ENCODE results near the gene HCN4. TPM values are rescaled to one million over a fixed set of nuclear protein-coding genes. Genes with fewer than 3 reads are reported as not detected.

HCN4 gene
- polyA plus RNA-seq, 4 donors = 0.13 to 0.45 (median 0.27) TPM

DNA sequence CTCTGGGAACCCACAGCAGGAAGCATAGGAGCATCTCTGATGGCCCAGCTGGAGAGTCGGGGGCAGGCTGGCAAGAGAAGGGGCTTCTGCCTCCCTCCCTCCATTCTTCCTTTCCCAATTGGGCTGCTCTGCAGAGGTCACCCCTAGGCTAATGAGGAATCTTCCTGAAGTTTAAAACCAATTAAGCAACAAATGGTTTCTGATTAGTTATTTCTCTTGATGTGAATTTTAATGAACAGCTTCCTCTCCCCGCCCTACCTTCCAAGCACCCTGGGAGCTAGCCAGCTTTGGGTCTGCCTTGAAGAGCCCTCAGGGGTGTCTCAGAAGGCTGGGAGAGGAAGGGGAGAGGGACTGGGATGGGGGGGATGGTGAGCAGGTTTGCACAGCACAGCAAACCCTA lies 24.6 kb upstream of the HCN4 start:
- H3K4me3 ChIP-seq (ENCODE audit: low read depth in 1 of 3, low read length in 3 of 3) = no peak overlapping the region
- H3K27ac ChIP-seq (ENCODE audit: low read depth in 1 of 3, low read length in 2 of 3) = no peak overlapping the region
- DNase-seq (no peak), FAIRE-seq (no peak)
- H3K9me3 ChIP-seq (ENCODE audit: control insufficient read depth in 2 of 2, insufficient read depth in 1 of 2, low read depth in 1 of 2, low read length in 1 of 2) = no peaks in the 10 kb centered on the region
- no peaks in the 10 kb centered on the region for H3K27me3 ChIP-seq (ENCODE audit: control insufficient read depth in 3 of 3, insufficient read depth in 3 of 3, low read length in 3 of 3)
- H3K36me3 ChIP-seq (ENCODE audit: control insufficient read depth in 3 of 3, insufficient read depth in 2 of 3, low read depth in 1 of 3, low read length in 3 of 3) = no peaks in the 10 kb centered on the region
- H3K4me1 ChIP-seq (ENCODE audit: control insufficient read depth in 3 of 3, insufficient read depth in 2 of 3, low read depth in 1 of 3, low read length in 2 of 3) = peaks cover 0 to 28% (median 4%) of the 10 kb centered on the region in 3 donors
- WGBS, 3 donors = 77 to 88% (median 79%) methylated on average over 2 of the region's 2 CpGs

DNA sequence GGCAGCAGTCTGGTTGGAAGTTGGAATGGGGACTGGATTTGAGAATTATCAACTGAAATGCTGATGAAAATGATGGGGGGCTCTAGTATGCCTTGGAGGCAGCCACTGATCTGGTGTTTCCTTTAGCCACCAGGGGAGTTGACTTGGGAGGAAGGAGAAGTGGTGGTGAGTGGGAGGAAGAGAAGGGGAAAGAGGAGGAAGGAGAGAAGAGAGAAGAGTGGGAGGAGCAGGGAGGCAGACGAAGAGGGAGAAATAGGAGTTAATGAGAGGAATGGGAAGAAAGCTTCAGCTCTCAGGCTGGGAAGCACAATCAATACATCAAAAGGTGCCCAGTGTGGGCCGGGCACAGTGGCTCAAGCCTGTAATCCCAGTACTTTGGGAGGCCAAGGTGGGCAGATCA lies 23.3 kb upstream of the HCN4 start:
- H3K27me3 ChIP-seq (ENCODE audit: control insufficient read depth in 3 of 3, insufficient read depth in 3 of 3, low read length in 3 of 3) = no peaks in the 10 kb centered on the region
- H3K9me3 ChIP-seq (ENCODE audit: control insufficient read depth in 2 of 2, insufficient read depth in 1 of 2, low read depth in 1 of 2, low read length in 1 of 2) = no peaks in the 10 kb centered on the region
- peaks cover 0 to 37% (median 4%) of the 10 kb centered on the region in 3 donors for H3K4me1 ChIP-seq (ENCODE audit: control insufficient read depth in 3 of 3, insufficient read depth in 2 of 3, low read depth in 1 of 3, low read length in 2 of 3)
- 73 to 85% (median 85%) methylated on average over 2 of the region's 2 CpGs for WGBS, 3 donors
- no peak overlapping the region for H3K27ac ChIP-seq (ENCODE audit: low read depth in 1 of 3, low read length in 2 of 3)
- no peaks in the 10 kb centered on the region for H3K36me3 ChIP-seq (ENCODE audit: control insufficient read depth in 3 of 3, insufficient read depth in 2 of 3, low read depth in 1 of 3, low read length in 3 of 3)
- DNase-seq (no peak), FAIRE-seq (no peak)
- H3K4me3 ChIP-seq (ENCODE audit: low read depth in 1 of 3, low read length in 3 of 3) = no peak overlapping the region

DNA sequence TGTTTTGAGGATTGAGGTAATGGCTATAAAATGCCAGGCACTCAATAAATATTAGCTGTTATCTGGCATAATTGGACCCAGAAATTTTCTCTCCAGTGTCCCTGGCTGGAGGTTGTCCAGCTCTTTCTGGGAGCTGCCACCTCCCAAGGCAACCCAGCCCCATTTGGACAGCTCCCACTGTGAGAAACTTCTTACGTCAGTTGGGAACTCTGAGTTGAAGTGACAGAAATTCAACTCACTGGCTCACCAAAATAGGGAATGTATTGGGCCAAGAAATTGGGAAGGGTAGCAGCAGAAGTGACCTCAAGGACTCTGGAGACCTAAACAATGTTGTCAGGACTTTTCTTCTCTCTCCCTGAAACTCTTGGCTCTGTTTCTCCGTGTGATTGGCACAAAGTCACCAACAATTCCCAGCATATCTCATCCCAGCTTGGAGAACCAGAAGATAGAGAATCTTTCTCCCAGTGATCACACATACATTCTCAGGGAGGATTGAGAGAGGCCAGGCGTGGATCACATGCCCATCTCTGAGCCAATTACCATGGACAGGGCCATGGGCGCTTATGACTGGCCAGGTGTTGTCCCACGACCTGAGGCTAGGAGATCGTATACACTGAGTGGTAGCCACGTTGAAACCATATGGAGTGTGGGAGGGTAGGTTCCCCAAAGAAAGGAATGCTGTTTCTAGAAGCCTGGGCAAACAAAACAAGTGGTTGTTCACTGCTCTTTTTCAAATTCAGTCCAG lies 22.5 kb upstream of the HCN4 start:
- Histone ChIP-seq H3K27ac (ENCODE audit: low read depth in 1 of 3, low read length in 2 of 3) (no peak overlapping the region), H3K27me3 (ENCODE audit: control insufficient read depth in 3 of 3, insufficient read depth in 3 of 3, low read length in 3 of 3) (no peaks in the 10 kb centered on the region), H3K9me3 (ENCODE audit: control insufficient read depth in 2 of 2, insufficient read depth in 1 of 2, low read depth in 1 of 2, low read length in 1 of 2) (no peaks in the 10 kb centered on the region), H3K4me3 (ENCODE audit: low read depth in 1 of 3, low read length in 3 of 3) (no peak overlapping the region), H3K4me1 (ENCODE audit: control insufficient read depth in 3 of 3, insufficient read depth in 2 of 3, low read depth in 1 of 3, low read length in 2 of 3) (peaks cover 0 to 37% (median 4%) of the 10 kb centered on the region in 3 donors), H3K36me3 (ENCODE audit: control insufficient read depth in 3 of 3, insufficient read depth in 2 of 3, low read depth in 1 of 3, low read length in 3 of 3) (no peaks in the 10 kb centered on the region)
- WGBS, 3 donors = 64 to 67% (median 67%) methylated on average over 7 of the region's 7 CpGs
- no peak for DNase-seq
- FAIRE-seq = no peak

DNA sequence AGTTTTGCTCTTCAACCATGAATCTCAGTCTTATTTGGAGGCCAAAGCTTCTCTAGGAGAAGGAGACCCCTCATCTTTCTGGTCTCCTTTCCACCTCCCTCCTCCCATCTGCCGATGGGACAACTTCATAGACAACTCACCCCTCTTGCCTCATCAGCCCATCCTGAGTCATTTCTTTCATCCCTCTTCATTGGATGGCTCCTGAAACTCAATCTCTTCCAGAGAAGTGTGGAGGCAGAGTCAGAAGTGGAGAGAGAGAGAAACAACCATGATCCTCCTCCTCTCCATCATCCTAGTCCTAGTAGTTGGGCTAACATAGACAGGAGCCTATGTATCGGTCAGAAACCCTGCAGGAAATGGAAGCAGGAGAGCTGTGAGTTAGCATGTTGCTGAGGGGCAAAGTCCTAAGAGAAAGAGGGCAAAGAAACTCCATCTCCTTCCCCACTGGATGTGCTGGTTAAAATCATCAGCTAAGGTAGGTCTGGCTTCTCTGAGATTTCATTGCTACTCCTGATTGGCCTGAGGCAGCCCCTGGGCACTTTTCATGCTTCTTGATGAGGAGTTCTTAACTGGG lies 21.3 kb upstream of the HCN4 start:
- no peak for FAIRE-seq
- peak; percentile 70 to 84 for DNase-seq
- H3K27ac ChIP-seq (ENCODE audit: low read depth in 1 of 3, low read length in 2 of 3) = peak overlapping the region in 1 of 3 donors; percentile 66
- no peaks in the 10 kb centered on the region for H3K9me3 ChIP-seq (ENCODE audit: control insufficient read depth in 2 of 2, insufficient read depth in 1 of 2, low read depth in 1 of 2, low read length in 1 of 2)
- WGBS, 3 donors = 57 to 75% (median 62%) methylated on average over 2 of the region's 2 CpGs
- peaks cover 0 to 37% (median 4%) of the 10 kb centered on the region in 3 donors for H3K4me1 ChIP-seq (ENCODE audit: control insufficient read depth in 3 of 3, insufficient read depth in 2 of 3, low read depth in 1 of 3, low read length in 2 of 3)
- H3K4me3 ChIP-seq (ENCODE audit: low read depth in 1 of 3, low read length in 3 of 3) = no peak overlapping the region
- H3K27me3 ChIP-seq (ENCODE audit: control insufficient read depth in 3 of 3, insufficient read depth in 3 of 3, low read length in 3 of 3) = no peaks in the 10 kb centered on the region
- no peaks in the 10 kb centered on the region for H3K36me3 ChIP-seq (ENCODE audit: control insufficient read depth in 3 of 3, insufficient read depth in 2 of 3, low read depth in 1 of 3, low read length in 3 of 3)

DNA sequence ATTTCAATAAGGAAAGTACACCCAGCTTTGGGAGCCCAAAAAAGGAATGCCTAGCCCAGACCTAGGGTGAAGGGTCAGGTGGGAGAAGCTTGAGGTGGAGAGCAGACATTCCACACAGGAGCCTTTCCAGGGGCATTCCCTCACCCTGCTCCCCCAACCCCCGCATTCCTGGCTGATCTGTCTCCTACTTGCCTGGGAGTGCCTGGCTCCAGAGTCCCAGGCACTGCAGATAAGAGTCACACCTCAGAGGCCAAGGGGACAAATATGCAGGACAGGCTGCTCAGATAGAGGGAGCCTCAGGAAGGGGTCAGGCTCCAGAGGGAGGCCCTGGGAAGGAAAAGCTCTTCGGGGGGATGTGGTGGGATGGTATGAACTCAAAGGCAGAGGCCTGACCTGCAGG lies 20.8 kb upstream of the HCN4 start:
- WGBS, 3 donors = 3 to 28% (median 20%) methylated on average over 2 of the region's 2 CpGs
- H3K36me3 ChIP-seq (ENCODE audit: control insufficient read depth in 3 of 3, insufficient read depth in 2 of 3, low read depth in 1 of 3, low read length in 3 of 3) = no peaks in the 10 kb centered on the region
- H3K4me1 ChIP-seq (ENCODE audit: control insufficient read depth in 3 of 3, insufficient read depth in 2 of 3, low read depth in 1 of 3, low read length in 2 of 3) = peaks cover 0 to 37% (median 4%) of the 10 kb centered on the region in 3 donors
- no peaks in the 10 kb centered on the region for H3K27me3 ChIP-seq (ENCODE audit: control insufficient read depth in 3 of 3, insufficient read depth in 3 of 3, low read length in 3 of 3)
- H3K4me3 ChIP-seq (ENCODE audit: low read depth in 1 of 3, low read length in 3 of 3) = no peak overlapping the region
- H3K9me3 ChIP-seq (ENCODE audit: control insufficient read depth in 2 of 2, insufficient read depth in 1 of 2, low read depth in 1 of 2, low read length in 1 of 2) = no peaks in the 10 kb centered on the region
- H3K27ac ChIP-seq (ENCODE audit: low read depth in 1 of 3, low read length in 2 of 3) = peak overlapping the region in 2 of 3 donors; percentile 24 to 66
- DNase-seq (peak; percentile 85 to 90), FAIRE-seq (no peak)

DNA sequence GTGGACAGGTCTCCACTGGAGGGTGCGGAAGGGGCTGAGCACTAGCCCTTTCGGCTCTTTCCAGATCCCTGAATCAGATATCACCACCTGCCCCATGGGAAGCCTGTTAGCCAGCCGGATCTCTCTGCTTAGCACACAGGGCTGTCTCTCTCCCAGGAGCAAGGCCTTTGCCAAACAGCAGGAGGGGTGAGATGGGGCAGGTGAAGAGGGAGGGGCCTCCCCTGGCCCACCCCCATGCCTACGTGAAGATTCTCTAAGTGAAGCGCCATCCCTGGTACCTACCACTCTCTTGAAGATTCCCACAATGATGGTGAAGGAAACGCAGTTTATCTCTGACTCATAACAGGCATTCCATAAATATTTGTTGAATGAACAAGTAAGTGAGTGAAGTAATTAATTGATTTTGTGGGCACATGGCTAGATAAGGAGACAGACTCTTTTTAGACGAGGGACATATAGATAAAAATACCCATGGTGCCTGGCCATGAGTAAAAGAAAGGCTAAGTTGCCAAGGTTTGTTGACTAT lies 19.6 kb upstream of the HCN4 start:
- Histone ChIP-seq H3K36me3 (ENCODE audit: control insufficient read depth in 3 of 3, insufficient read depth in 2 of 3, low read depth in 1 of 3, low read length in 3 of 3) (no peaks in the 10 kb centered on the region), H3K27me3 (ENCODE audit: control insufficient read depth in 3 of 3, insufficient read depth in 3 of 3, low read length in 3 of 3) (no peaks in the 10 kb centered on the region), H3K4me3 (ENCODE audit: low read depth in 1 of 3, low read length in 3 of 3) (no peak overlapping the region), H3K27ac (ENCODE audit: low read depth in 1 of 3, low read length in 2 of 3) (no peak overlapping the region), H3K4me1 (ENCODE audit: control insufficient read depth in 3 of 3, insufficient read depth in 2 of 3, low read depth in 1 of 3, low read length in 2 of 3) (peaks cover 0 to 37% (median 4%) of the 10 kb centered on the region in 3 donors), H3K9me3 (ENCODE audit: control insufficient read depth in 2 of 2, insufficient read depth in 1 of 2, low read depth in 1 of 2, low read length in 1 of 2) (no peaks in the 10 kb centered on the region)
- no peak for FAIRE-seq
- peak; percentile 51 to 85 for DNase-seq
- 50 to 59% (median 59%) methylated on average over 7 of the region's 7 CpGs for WGBS, 3 donors

DNA sequence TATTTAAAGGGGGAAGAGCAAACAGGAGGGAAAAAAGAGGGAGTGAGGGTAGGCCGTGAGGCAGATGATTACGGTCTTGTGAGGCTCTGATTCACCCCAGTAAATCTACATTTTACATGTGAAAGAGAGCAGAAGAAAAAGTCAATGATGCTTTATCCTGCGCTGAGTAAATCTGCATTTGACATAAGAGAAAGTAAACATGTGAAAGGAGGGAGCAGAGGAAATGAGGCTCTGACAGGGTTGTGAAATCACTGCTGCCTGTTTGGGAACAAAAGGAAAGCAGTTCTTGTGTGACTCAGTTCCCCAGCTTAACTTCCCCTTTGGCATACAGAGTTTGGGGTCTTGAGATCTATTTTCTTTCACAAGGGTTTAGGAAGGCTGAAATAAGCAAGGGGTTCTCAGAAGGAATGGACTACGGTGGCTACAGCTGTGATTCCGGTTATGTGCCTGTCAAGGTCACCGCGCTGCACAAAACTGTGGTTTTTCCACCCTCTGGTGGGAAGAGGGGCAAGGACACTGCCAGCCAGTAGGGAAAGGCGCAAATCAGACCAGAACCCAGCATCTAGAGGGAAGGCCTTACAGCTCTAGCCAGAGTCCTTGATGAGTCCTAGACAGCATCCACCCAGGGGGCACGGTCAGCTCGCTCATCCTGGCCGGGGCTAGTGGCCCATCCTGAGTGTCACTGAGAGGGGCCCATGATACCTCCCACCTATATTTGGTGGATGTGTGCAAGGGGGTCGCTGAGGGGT lies 18.9 kb upstream of the HCN4 start:
- Histone ChIP-seq H3K4me1 (ENCODE audit: control insufficient read depth in 3 of 3, insufficient read depth in 2 of 3, low read depth in 1 of 3, low read length in 2 of 3) (peaks cover 0 to 37% (median 4%) of the 10 kb centered on the region in 3 donors), H3K9me3 (ENCODE audit: control insufficient read depth in 2 of 2, insufficient read depth in 1 of 2, low read depth in 1 of 2, low read length in 1 of 2) (no peaks in the 10 kb centered on the region), H3K27me3 (ENCODE audit: control insufficient read depth in 3 of 3, insufficient read depth in 3 of 3, low read length in 3 of 3) (no peaks in the 10 kb centered on the region), H3K27ac (ENCODE audit: low read depth in 1 of 3, low read length in 2 of 3) (no peak overlapping the region), H3K36me3 (ENCODE audit: control insufficient read depth in 3 of 3, insufficient read depth in 2 of 3, low read depth in 1 of 3, low read length in 3 of 3) (no peaks in the 10 kb centered on the region), H3K4me3 (ENCODE audit: low read depth in 1 of 3, low read length in 3 of 3) (no peak overlapping the region)
- no peak for FAIRE-seq
- no peak for DNase-seq
- WGBS, 3 donors = 80 to 86% (median 82%) methylated on average over 12 of the region's 12 CpGs

DNA sequence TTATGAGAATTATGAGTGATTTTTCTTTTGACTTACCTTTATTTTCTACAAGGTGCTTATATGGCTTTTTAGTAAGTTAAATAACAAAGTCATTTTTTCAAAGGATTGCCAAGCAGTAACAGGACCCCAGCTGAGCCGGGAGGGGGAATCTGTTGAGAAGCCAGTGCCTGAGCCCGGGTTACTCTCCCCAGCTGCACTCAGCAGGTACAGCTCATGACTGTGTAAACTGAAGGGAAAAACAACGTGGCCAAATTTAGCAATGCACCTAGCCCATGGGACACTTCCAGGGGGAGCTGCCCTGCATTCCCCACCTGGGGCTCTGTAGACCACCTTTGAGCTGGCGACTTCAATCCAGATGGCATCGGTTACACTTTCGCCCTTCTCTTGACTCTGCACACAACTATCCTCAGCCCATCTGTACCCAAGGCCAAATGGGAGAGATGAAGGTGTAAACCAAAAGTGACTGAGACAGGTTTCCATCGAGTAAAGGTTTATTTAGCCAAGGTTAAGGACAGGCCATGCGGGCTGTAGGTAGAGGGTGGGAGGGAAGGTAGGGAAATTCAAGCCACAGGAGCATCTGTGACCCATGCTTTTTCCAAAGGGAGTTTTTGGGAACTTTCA lies 18.2 kb upstream of the HCN4 start:
- Histone ChIP-seq H3K27me3 (ENCODE audit: control insufficient read depth in 3 of 3, insufficient read depth in 3 of 3, low read length in 3 of 3) (peaks cover 0 to 3% (median 0%) of the 10 kb centered on the region in 3 donors), H3K4me3 (ENCODE audit: low read depth in 1 of 3, low read length in 3 of 3) (no peak overlapping the region), H3K27ac (ENCODE audit: low read depth in 1 of 3, low read length in 2 of 3) (no peak overlapping the region), H3K9me3 (ENCODE audit: control insufficient read depth in 2 of 2, insufficient read depth in 1 of 2, low read depth in 1 of 2, low read length in 1 of 2) (no peaks in the 10 kb centered on the region), H3K4me1 (ENCODE audit: control insufficient read depth in 3 of 3, insufficient read depth in 2 of 3, low read depth in 1 of 3, low read length in 2 of 3) (peaks cover 0 to 37% (median 4%) of the 10 kb centered on the region in 3 donors), H3K36me3 (ENCODE audit: control insufficient read depth in 3 of 3, insufficient read depth in 2 of 3, low read depth in 1 of 3, low read length in 3 of 3) (no peaks in the 10 kb centered on the region)
- 62 to 80% (median 72%) methylated on average over 8 of the region's 8 CpGs for WGBS, 3 donors
- DNase-seq (no peak), FAIRE-seq (no peak)
